Dermis blood vessel endothelial cell (primary cell): ENCODE measurements around the gene CCDC170. TPM values are rescaled to one million over a fixed set of nuclear protein-coding genes. Genes with fewer than 3 reads are reported as not detected.

ENCODE experiments used
- DNase-seq: peaks from one replicate; pipeline ENCODE4 v3.0.0; 2010
- total RNA-seq: library from RNA; depleted of rRNA; stranded (reverse); fragments of >200 nt; gene quantifications from 2 replicates; pipeline ENCODE4 v1.2.3, GENCODE V29; 2014

The CCDC170 gene
- total RNA-seq, 1 donor from 2014 or later, result not detected

GRCh38 chr6:151620179-151620578 is 126.4 kb downstream of the CCDC170 start:
- no peak for DNase-seq

GRCh38 chr6:151624071-151624470 is 130.3 kb downstream of the CCDC170 start:
- no peak for DNase-seq

- no peak for DNase-seq
These were observed 130.7 kb downstream of the CCDC170 start for GRCh38 chr6:151624481-151624880.

GRCh38 chr6:151624900-151625536 is 131.2 kb downstream of the CCDC170 start:
- DNase-seq, result no peak

GRCh38 chr6:151627689-151628444 is 134.1 kb downstream of the CCDC170 start:
- DNase-seq, result peak; percentile 31

GRCh38 chr6:151629791-151630190 is 136.0 kb downstream of the CCDC170 start:
- DNase-seq, result no peak

GRCh38 chr6:151630387-151630786 is 136.6 kb downstream of the CCDC170 start:
- DNase-seq, result no peak

- DNase-seq, result no peak
These were observed 137.3 kb downstream of the CCDC170 start for GRCh38 chr6:151630991-151631655.

GRCh38 chr6:151632415-151632987 is 138.7 kb downstream of the CCDC170 start:
- no peak for DNase-seq

- DNase-seq, result no peak
These were observed 139.9 kb downstream of the CCDC170 start for GRCh38 chr6:151633526-151634335.

GRCh38 chr6:151634336-151634720 is 140.5 kb downstream of the CCDC170 start:
- no peak for DNase-seq

GRCh38 chr6:151635741-151636140 is 141.9 kb downstream of the CCDC170 start:
- no peak for DNase-seq

GRCh38 chr6:151637814-151638213 is 144.0 kb downstream of the CCDC170 start:
- no peak for DNase-seq

GRCh38 chr6:151639750-151640149 is 145.9 kb downstream of the CCDC170 start:
- no peak for DNase-seq

- DNase-seq, result no peak
These were observed 147.2 kb downstream of the CCDC170 start for GRCh38 chr6:151641028-151641427.

GRCh38 chr6:151647976-151648639 is 154.3 kb downstream of the CCDC170 start:
- DNase-seq, result peak; percentile 22

GRCh38 chr6:151649835-151650234 is 156.0 kb downstream of the CCDC170 start:
- no peak for DNase-seq

GRCh38 chr6:151651639-151652038 is 157.8 kb downstream of the CCDC170 start:
- no peak for DNase-seq

- no peak for DNase-seq
These were observed 158.5 kb downstream of the CCDC170 start for GRCh38 chr6:151652325-151652724.

- no peak for DNase-seq
These were observed 161.3 kb downstream of the CCDC170 start for GRCh38 chr6:151655099-151655498.

GRCh38 chr6:151656392-151656791 is 162.6 kb downstream of the CCDC170 start:
- DNase-seq, result no peak

- DNase-seq, result no peak
These were observed 164.3 kb downstream of the CCDC170 start for GRCh38 chr6:151658091-151658490.
